Urothelium cell line (cell line): ENCODE data around the gene SORCS3.

Experiments used
- DNase-seq: peaks from one replicate; pipeline ENCODE4 v3.0.0; 2011; ENCODE audit warnings: low spot score, mixed read lengths
- FAIRE-seq: peaks from 2 replicates; lab custom pipeline; 2011; peaks lifted over from hg19 to GRCh38; lab: Jason Lieb, UNC

Gene SORCS3

GRCh38 chr10:104643303-104643663 is 2.2 kb downstream of the SORCS3 start:
- FAIRE-seq (no peak), DNase-seq (no peak)

DNA sequence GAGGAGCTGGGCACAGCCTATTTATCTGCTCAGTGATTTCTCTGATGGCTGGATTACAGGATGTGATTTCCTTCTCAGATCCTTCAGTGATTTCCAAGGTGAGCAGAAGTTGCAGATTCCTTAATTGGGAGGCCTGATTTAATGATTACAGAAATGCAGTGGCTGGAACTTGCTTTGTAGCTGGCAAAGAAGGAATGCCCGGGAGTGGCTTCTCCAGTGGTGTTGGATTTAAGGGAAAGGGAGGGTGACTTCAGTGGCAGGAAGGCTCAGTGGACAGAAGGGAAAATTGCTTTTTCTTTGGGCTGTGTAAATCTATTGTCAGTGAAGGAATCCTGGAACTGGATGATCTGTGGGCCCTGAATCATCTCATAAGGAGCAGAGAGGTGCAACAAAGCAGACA is 5.1 kb downstream of the SORCS3 start:
- DNase-seq, result no peak
- no peak for FAIRE-seq

DNA sequence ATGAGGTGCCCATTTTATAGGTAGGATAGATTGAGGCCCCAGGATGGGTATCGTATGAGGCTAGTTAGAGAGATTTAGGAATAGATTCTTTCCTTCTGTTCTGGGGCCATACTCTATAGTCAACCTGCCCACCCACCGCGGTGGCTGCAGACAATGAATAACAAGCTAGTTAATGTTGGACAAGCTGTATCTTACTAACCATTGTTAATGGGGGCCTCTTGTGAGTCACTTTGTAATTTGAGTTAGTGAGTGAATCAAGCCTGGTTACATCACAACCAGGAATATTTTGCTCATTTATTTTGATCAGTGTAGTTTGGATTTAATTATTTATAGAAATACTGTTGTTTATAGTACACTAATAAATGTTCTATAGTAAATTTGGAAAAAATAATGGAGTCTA is 7.3 kb downstream of the SORCS3 start:
- FAIRE-seq (no peak), DNase-seq (no peak)

GRCh38 chr10:104650072-104650471 is 9.0 kb downstream of the SORCS3 start:
- DNase-seq (no peak), FAIRE-seq (peak; percentile 70)

DNA sequence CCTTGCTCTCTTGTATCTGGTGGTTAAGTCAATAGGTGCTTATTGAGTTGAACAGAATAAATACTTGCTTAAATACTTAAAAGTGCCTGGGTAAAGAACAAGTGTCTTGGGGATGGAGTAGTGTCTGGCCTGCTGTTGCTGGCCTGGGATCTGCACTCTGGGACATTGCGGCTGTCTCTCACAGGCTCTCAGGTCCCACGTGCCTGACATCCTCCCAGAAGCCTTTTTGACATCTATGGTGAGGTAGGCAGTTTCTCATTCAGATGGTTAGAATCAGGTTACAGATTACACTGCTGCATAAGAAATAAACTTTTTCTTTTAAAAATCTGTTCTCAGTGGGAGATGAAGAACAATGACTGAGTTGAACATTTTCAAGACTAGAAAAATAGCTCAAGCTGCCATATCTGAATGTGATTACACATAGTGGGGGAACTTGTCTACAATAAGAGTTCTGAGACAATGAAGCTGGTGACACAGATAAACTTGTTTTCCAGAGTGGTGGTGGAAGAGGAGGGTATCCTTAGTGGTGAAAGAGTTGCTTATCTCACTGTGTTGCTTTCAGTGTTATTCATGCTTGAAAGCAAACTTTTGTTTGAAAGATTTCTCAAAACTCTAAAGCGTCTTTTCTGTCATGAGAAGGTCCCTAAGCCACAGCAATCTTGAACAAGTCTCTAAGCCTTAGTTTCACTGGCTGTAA is 9.7 kb downstream of the SORCS3 start:
- FAIRE-seq, result no peak

GRCh38 chr10:104657036-104657435 is 15.9 kb downstream of the SORCS3 start:
- FAIRE-seq (no peak), DNase-seq (no peak)

More for the DNA sequence above, 9.7 kb downstream of the SORCS3 start:
- DNase-seq, result no peak

GRCh38 chr10:104657457-104657856 is 16.4 kb downstream of the SORCS3 start:
- FAIRE-seq, result no peak
- DNase-seq, result peak; percentile 44

DNA sequence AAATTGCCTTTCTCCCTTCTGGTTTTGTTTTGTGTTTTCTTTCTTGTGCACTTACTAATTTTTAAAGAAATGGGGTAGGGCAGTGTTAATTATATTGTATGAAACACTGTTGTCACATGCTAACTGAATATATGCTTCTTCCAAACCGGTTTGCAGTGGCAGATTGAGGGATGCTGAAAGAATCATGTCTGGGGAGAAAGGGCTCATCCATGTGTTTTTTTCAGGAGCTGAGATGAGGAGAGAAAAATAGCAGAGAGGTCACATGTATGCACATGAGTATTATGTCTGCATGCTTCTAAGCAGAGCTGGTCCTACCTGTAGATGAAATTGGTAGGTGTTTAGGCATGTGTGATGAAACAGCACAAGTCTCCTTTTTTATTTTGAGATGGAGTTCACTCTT is 17.0 kb downstream of the SORCS3 start:
- FAIRE-seq (no peak), DNase-seq (no peak)

- DNase-seq (no peak), FAIRE-seq (no peak)
Observed at GRCh38 chr10:104659809-104660208, 18.7 kb downstream of the SORCS3 start.

GRCh38 chr10:104663076-104663475 is 22.0 kb downstream of the SORCS3 start:
- no peak for FAIRE-seq
- DNase-seq, result no peak

- no peak for FAIRE-seq
Observed at GRCh38 chr10:104663563-104663962, 22.5 kb downstream of the SORCS3 start.

DNA sequence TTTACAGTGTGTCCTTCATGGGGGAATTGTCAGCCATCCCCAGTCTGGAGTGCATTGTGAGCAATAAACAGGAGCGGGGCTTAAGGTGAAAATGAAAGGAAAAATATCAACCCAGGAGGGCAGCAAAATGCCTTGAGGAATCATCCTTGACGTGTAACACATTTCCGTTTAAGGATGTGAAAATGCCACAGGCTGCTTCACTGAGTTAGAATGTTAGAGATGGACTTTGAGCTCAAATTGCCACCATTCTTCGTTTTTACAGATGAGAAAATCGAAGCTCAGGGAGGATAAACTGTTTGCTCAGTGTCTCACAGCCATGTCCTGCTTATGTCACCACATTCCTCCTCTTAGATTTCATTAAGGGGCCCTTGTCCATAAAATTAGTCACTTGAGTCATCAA is 23.1 kb downstream of the SORCS3 start:
- no peak for FAIRE-seq
- no peak for DNase-seq

More at GRCh38 chr10:104663563-104663962, 22.5 kb downstream of the SORCS3 start:
- DNase-seq, result no peak

DNA sequence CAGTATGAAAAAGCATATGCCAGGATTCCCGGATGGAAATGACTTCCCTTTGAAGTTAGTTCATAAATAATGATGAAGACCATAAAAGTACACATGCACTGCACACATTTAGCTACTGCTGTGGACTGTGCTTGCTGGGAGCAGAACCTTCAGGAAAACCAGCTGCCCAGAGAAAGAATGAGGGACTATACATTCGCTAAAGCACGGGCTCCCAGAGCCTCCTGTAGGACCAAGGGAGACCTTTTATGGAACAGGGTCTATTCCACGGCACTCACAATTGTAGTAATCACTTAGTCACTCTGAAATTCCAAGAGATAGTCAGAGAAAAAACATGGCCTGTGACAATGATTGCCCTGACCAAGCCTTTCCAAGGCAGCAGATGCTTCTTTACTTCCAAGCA is 24.1 kb downstream of the SORCS3 start:
- FAIRE-seq (no peak), DNase-seq (no peak)

- FAIRE-seq (no peak), DNase-seq (no peak)
Observed at GRCh38 chr10:104666106-104666505, 25.0 kb downstream of the SORCS3 start.

- DNase-seq (no peak), FAIRE-seq (peak; percentile 13)
Observed at GRCh38 chr10:104676874-104677273, 35.8 kb downstream of the SORCS3 start.

- no peak for FAIRE-seq
- DNase-seq, result no peak
Observed at GRCh38 chr10:104678658-104679057, 37.6 kb downstream of the SORCS3 start.

DNA sequence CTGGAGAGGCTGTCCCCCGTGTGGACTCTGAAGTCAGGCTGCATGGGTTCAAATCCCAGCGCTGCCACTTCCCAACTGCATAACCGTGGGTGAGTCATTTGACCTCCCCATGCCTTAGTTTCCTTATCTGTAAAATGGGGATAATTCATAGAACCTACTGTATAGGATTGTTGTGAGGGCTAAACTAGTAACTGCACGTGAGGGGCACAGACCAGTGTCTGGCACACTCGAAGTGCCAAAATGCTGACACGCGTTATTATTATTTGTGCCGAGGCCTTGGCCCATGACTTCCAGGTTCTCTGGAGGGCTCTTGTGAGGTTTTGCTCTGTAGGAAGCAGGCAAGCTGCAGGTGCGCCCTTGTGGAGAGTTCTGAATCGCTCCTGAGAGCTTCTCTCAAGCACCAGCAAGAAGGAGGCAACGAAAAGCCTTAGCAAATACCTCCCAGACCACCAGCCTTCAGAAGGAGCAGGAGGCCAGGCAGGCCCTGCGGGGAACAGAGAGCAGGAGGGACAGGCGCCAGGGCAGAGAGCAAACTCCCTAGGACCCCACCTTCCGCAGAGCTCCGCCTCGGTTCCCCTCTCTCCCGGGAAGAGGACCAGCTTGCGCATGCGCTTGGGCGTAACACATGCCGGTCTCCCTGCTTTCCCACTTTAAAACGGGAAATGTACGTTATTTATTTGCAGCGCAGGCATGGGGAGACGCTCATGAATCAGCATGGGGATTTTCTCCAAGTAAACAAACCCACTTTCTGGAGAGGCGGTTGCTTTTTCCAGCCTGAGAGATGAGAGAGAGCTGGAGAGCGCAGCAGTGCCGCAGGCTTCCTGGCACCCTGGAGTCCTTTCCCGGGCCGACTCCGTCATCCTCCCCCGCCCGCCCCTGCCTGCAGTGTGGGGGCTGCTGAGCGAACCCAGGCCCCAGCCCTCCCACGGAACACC is 39.6 kb downstream of the SORCS3 start:
- DNase-seq, result peak; percentile 59
- FAIRE-seq, result no peak

GRCh38 chr10:104681485-104681884 is 40.4 kb downstream of the SORCS3 start:
- FAIRE-seq (no peak), DNase-seq (no peak)

- DNase-seq, result no peak
Observed at GRCh38 chr10:104683567-104683966, 42.5 kb downstream of the SORCS3 start.

GRCh38 chr10:104686829-104687228 is 45.7 kb downstream of the SORCS3 start:
- DNase-seq (no peak), FAIRE-seq (peak; percentile 96)

More at GRCh38 chr10:104683567-104683966, 42.5 kb downstream of the SORCS3 start:
- FAIRE-seq, result no peak

DNA sequence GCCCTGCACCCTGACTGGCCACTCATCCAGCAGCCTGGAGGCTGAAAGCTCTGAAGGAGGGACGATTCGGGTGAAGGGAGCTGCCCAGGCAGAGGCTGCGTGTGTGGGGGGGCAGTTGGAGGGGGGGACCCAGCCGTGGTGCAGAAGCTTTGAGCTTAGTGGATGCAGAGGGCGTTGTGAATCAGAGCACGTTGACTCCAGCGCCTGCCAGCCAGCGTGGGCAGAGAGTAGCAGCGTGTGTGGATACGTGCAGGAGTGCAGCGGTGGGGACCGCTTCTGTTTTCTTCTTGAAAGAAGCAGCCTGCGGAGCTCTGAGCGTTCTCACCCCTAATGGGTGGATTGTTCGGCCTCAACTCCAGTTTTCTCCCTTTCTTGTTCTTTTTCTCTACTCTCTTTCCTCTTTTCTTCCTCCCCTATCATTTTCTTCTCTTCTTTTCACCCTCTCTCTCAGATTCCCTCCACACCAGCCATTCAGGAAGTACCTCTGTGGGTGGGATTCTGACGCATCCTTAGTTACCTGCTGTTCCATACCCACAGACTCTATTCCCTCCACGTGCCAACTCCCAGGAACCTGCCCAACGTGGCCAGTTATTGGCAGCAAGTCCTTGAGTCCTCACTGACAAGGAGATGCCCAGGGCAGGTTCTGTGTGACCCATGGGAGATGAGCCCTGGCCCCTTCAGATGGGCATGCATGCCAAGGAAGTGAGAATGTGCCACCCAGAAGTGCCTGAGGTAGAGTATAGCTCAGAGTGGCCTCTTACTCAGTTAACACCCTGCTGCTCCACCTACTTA is 47.4 kb downstream of the SORCS3 start:
- DNase-seq (no peak), FAIRE-seq (no peak)
